ENCODE results near the gene GTF3C5.
"Not testable (repeated sequence)": the region's sequence is repeated elsewhere in the genome, so short reads cannot be mapped to it uniquely, and the experiment has no call there.

GTF3C5 gene

GRCh38 chr9:133083688-133084087 lies 52.9 kb downstream of the GTF3C5 start:
- H3K9ac ChIP-seq (ENCODE audit: insufficient read length); DNase-seq (ENCODE audit: low read depth, low spot score); H3K4me3 ChIP-seq; H3K36me3 ChIP-seq (ENCODE audit: insufficient read depth, low read length); H3K27ac ChIP-seq; H3K9me3 ChIP-seq (ENCODE audit: low read depth, low read length): not testable (repeated sequence)

DNA sequence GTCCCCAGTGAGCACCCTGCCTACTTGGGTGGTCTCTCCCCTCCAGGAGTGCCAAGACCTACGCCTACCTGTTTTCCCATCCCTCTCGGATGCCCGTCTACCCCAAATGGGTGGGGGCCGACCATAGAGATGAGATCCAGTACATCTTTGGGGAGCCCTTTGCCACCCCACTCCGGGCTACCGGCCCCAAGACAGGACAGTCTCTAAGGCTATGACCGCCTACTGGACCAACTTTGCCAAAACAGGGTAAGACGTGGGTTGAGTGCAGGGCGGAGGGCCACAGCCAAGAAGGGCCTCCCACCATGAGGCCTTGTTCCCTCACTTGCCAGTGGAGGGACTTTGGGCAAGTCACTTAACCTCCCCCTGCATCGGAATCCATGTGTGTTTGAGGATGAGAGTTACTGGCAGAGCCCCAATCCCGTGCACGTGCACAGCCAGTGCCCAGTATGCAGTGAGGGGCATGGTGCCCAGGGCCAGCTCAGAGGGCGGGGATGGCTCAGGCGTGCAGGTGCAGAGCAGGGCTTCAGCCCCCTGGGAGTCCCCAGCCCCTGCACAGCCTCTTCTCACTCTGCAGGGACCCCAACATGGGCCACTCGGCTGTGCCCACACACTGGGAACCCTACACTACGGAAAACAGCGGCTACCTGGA lies 55.5 kb downstream of the GTF3C5 start:
- not testable (repeated sequence) for H3K4me3 ChIP-seq; H3K9me3 ChIP-seq (ENCODE audit: low read depth, low read length); H3K9ac ChIP-seq (ENCODE audit: insufficient read length); H3K27ac ChIP-seq; DNase-seq (ENCODE audit: low read depth, low spot score); H3K36me3 ChIP-seq (ENCODE audit: insufficient read depth, low read length)

- no peak for TF ChIP-seq FOXP2 (optimal IDR thresholded peaks at IDR 0.05; ENCODE audit: control extremely low read depth, extremely low read length, insufficient read depth)
- no peak for TF ChIP-seq POLR2AphosphoS5 (IDR thresholded peaks at IDR 0.05; ENCODE audit: borderline replicate concordance, low read depth, low read length)
- TF ChIP-seq EZH2 (IDR thresholded peaks at IDR 0.05): no peak
- no peaks in the 10 kb centered on the region for H3K36me3 ChIP-seq (ENCODE audit: insufficient read depth, low read length)
- no peak overlapping the region for H3K9ac ChIP-seq (ENCODE audit: insufficient read length)
- DNase-seq (ENCODE audit: low read depth, low spot score): no peak
- H3K4me3 ChIP-seq: no peak overlapping the region
- no peak overlapping the region for H3K27ac ChIP-seq
- no peaks in the 10 kb centered on the region for H3K9me3 ChIP-seq (ENCODE audit: low read depth, low read length)
These were observed 56.1 kb downstream of the GTF3C5 start for GRCh38 chr9:133086894-133087293.

DNA sequence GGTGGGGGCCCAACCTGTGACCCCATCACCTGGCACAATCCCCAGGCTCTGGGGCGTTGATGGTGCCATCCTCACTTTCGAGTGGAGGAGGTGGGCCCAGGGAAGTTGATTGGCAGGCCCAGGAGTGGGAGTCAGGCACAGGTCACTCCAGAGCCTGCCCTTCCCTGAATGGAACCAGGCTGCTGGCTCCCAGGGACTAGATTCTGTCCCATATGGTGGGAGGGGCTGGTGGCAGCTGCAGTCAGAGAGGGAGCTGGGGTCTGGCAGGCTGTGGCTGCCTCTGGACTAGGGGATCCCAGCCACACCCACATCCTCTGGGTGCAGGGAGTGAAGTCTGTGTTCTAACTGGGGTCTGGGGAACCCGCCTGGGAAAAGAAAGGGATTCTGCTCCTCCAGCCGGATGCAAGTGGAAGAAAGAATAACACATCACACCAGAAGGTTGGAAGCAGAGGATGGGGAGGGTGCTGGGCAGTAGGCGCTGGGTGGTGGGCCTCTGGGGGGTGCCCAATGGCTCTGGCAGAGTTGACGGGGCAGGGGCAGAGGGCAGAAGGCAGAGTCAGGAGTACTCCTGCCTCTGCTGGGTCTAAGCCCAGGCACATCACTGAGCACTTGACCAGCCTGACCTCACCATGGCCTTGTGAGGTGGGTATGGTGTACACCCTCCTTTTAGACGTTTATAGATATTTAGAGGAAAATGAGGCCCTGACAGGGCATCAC lies 56.8 kb downstream of the GTF3C5 start:
- H3K27ac ChIP-seq: no peak overlapping the region
- TF ChIP-seq FOXP2 (optimal IDR thresholded peaks at IDR 0.05; ENCODE audit: control extremely low read depth, extremely low read length, insufficient read depth) (no peak), EZH2 (IDR thresholded peaks at IDR 0.05) (no peak), POLR2AphosphoS5 (IDR thresholded peaks at IDR 0.05; ENCODE audit: borderline replicate concordance, low read depth, low read length) (no peak)
- H3K36me3 ChIP-seq (ENCODE audit: insufficient read depth, low read length): no peaks in the 10 kb centered on the region
- no peak overlapping the region for H3K4me3 ChIP-seq
- H3K9me3 ChIP-seq (ENCODE audit: low read depth, low read length): no peaks in the 10 kb centered on the region
- H3K9ac ChIP-seq (ENCODE audit: insufficient read length): no peak overlapping the region
- no peak for DNase-seq (ENCODE audit: low read depth, low spot score)

- Histone ChIP-seq H3K4me3 (no peak overlapping the region), H3K36me3 (ENCODE audit: insufficient read depth, low read length) (no peaks in the 10 kb centered on the region), H3K27ac (no peak overlapping the region), H3K9me3 (ENCODE audit: low read depth, low read length) (no peaks in the 10 kb centered on the region), H3K9ac (ENCODE audit: insufficient read length) (no peak overlapping the region)
- TF ChIP-seq EZH2 (IDR thresholded peaks at IDR 0.05): no peak
- no peak for TF ChIP-seq POLR2AphosphoS5 (IDR thresholded peaks at IDR 0.05; ENCODE audit: borderline replicate concordance, low read depth, low read length)
- DNase-seq (ENCODE audit: low read depth, low spot score): no peak
These were observed 57.5 kb downstream of the GTF3C5 start for GRCh38 chr9:133088146-133088750.

DNA sequence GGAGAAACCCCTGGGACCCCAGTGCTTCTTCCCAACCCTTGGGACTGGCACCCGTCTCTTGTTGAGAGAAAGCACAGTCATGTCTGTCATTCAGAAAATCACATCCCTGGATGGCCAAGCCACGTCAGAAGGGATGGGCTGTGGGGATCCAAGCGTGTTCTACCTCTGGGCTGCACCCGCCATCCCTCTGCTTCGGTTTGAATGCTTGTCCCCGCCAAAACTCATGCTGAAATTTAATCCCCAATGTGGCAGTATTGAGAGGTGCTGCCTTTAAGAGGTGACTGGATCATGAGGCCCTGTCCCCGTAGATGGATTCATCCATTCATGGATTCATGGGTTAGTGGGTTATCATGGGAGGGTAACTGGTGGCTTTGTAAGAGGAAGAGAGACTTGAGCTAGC lies 58.0 kb downstream of the GTF3C5 start:
- Histone ChIP-seq H3K9ac (ENCODE audit: insufficient read length) (no peak overlapping the region), H3K9me3 (ENCODE audit: low read depth, low read length) (no peaks in the 10 kb centered on the region), H3K36me3 (ENCODE audit: insufficient read depth, low read length) (no peaks in the 10 kb centered on the region), H3K4me3 (no peak overlapping the region), H3K27ac (no peak overlapping the region)
- TF ChIP-seq EZH2 (IDR thresholded peaks at IDR 0.05) (no peak), POLR2AphosphoS5 (IDR thresholded peaks at IDR 0.05; ENCODE audit: borderline replicate concordance, low read depth, low read length) (no peak), FOXP2 (optimal IDR thresholded peaks at IDR 0.05; ENCODE audit: control extremely low read depth, extremely low read length, insufficient read depth) (no peak)
- DNase-seq (ENCODE audit: low read depth, low spot score): no peak

DNA sequence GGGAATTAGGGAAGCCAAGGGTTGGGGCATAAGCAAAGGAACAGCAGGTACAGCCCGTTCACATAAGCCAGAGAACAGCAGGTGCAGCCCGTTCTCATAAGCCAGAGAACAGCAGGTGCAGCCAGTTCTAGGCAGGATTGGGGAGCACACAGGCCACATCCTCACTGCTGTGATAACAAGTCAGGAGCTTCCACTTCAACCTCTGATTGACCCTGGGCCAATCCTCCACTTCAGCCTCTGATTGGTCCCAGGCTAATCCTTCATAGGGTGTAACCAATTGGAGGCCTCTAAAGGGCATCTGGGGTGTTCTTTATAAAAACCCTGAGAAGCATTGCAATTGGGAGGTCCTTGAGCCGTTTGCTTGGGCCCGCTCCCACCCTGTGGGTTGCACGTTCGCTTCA lies 58.5 kb downstream of the GTF3C5 start:
- no peaks in the 10 kb centered on the region for H3K9me3 ChIP-seq (ENCODE audit: low read depth, low read length)
- H3K36me3 ChIP-seq (ENCODE audit: insufficient read depth, low read length): no peaks in the 10 kb centered on the region
- H3K9ac ChIP-seq (ENCODE audit: insufficient read length): no peak overlapping the region
- no peak for TF ChIP-seq EZH2 (IDR thresholded peaks at IDR 0.05)
- no peak for TF ChIP-seq FOXP2 (optimal IDR thresholded peaks at IDR 0.05; ENCODE audit: control extremely low read depth, extremely low read length, insufficient read depth)
- no peak for TF ChIP-seq POLR2AphosphoS5 (IDR thresholded peaks at IDR 0.05; ENCODE audit: borderline replicate concordance, low read depth, low read length)
- DNase-seq (ENCODE audit: low read depth, low spot score): no peak
- no peak overlapping the region for H3K4me3 ChIP-seq
- no peak overlapping the region for H3K27ac ChIP-seq

GRCh38 chr9:133090187-133090586 lies 59.4 kb downstream of the GTF3C5 start:
- no peaks in the 10 kb centered on the region for H3K9me3 ChIP-seq (ENCODE audit: low read depth, low read length)
- no peaks in the 10 kb centered on the region for H3K36me3 ChIP-seq (ENCODE audit: insufficient read depth, low read length)
- no peak overlapping the region for H3K9ac ChIP-seq (ENCODE audit: insufficient read length)
- TF ChIP-seq EZH2 (IDR thresholded peaks at IDR 0.05) (no peak), POLR2AphosphoS5 (IDR thresholded peaks at IDR 0.05; ENCODE audit: borderline replicate concordance, low read depth, low read length) (no peak), FOXP2 (optimal IDR thresholded peaks at IDR 0.05; ENCODE audit: control extremely low read depth, extremely low read length, insufficient read depth) (no peak)
- H3K27ac ChIP-seq: no peak overlapping the region
- no peak for DNase-seq (ENCODE audit: low read depth, low spot score)
- no peak overlapping the region for H3K4me3 ChIP-seq
